Measurements from ENCODE around the gene VSIR. TPM values are rescaled to one million over a fixed set of nuclear protein-coding genes. Genes with fewer than 3 reads are reported as not detected.

Gene VSIR
- total and polyA plus RNA-seq, 9 of the 15 experiments (the other 6 are each of a cell fraction or from before 2014, with no cell fraction given): 0.14 to 20.5 (median 9.3) TPM

DNA sequence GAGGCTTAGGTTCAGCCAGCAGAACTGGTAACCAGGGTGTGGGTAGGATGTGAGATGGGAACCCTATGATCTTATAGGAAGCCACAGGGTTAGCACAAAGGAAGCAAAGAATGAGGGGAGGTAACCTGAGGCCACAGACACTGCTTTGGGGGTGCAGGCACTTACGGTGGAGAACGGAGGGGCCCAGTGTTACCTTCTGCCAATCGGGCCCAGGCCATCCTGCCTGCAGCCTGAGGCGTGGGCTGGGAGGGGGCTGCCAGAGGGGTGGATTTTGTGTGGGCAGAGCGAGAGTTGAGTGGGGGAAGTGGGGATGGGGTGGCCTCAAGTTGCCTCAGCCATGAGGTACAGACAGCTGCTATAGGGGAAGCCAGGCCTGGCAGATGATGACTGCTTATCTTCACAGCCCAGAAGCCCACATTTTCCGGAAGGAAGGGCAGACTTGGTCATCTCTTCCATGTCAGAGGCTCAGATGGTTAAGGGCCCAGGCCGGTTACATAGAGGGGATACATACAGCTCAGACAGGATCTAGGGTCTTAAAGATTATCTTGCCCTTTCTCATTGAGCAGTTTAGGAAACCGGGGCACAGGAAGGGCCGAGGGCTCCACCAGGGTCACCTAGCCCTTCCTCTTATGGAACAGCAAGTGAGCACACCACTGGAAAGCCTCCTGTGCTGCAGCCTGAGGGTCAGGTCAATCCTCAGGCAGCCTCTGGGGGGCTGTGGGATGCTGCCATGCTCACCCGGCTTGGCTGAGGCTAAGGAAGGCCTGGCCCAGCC, 24.4 kb upstream of the VSIR start (continued):
- TF ChIP-seq, protein P1, sequence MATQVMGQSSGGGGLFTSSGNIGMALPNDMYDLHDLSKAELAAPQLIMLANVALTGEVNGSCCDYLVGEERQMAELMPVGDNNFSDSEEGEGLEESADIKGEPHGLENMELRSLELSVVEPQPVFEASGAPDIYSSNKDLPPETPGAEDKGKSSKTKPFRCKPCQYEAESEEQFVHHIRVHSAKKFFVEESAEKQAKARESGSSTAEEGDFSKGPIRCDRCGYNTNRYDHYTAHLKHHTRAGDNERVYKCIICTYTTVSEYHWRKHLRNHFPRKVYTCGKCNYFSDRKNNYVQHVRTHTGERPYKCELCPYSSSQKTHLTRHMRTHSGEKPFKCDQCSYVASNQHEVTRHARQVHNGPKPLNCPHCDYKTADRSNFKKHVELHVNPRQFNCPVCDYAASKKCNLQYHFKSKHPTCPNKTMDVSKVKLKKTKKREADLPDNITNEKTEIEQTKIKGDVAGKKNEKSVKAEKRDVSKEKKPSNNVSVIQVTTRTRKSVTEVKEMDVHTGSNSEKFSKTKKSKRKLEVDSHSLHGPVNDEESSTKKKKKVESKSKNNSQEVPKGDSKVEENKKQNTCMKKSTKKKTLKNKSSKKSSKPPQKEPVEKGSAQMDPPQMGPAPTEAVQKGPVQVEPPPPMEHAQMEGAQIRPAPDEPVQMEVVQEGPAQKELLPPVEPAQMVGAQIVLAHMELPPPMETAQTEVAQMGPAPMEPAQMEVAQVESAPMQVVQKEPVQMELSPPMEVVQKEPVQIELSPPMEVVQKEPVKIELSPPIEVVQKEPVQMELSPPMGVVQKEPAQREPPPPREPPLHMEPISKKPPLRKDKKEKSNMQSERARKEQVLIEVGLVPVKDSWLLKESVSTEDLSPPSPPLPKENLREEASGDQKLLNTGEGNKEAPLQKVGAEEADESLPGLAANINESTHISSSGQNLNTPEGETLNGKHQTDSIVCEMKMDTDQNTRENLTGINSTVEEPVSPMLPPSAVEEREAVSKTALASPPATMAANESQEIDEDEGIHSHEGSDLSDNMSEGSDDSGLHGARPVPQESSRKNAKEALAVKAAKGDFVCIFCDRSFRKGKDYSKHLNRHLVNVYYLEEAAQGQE (IDR thresholded peaks at IDR 0.05; ENCODE audit: borderline replicate concordance): peak; percentile 52; the same call in 1 of the 2 replicates
- TF ChIP-seq, protein P1 (CRISPR knock-in tag; IDR thresholded peaks at IDR 0.05; ENCODE audit: low read depth): peak; percentile 64
- TF ChIP-seq PCBP1 (IDR thresholded peaks at IDR 0.05; ENCODE audit: low read depth, low read length, poor library complexity, severe bottlenecking) (no peak), SMAD4 (CRISPR knock-in tag; conservative IDR thresholded peaks at IDR 0.05) (peak; percentile 96), SRSF3 (IDR thresholded peaks at IDR 0.05; ENCODE audit: insufficient read depth, low read length) (no peak), ETV5 (CRISPR knock-in tag; IDR thresholded peaks at IDR 0.05; ENCODE audit: low read depth) (peak; percentile 96), FOS (IDR thresholded peaks at IDR 0.05; ENCODE audit: extremely low read depth, insufficient read length) (no peak), NR2F6 (CRISPR knock-in tag; IDR thresholded peaks at IDR 0.05) (no peak), CHCHD3 (CRISPR knock-in tag; IDR thresholded peaks at IDR 0.05) (no peak), ZNF143 (CRISPR knock-in tag; IDR thresholded peaks at IDR 0.05) (no peak), NCOA6 (IDR thresholded peaks at IDR 0.05) (no peak), COPS2 (conservative IDR thresholded peaks at IDR 0.05) (no peak), SRF (CRISPR knock-in tag; IDR thresholded peaks at IDR 0.05) (peak in 1 of 2 experiments; percentile 23; a peak in 1 of 4 replicates)
- TF ChIP-seq, protein P2, sequence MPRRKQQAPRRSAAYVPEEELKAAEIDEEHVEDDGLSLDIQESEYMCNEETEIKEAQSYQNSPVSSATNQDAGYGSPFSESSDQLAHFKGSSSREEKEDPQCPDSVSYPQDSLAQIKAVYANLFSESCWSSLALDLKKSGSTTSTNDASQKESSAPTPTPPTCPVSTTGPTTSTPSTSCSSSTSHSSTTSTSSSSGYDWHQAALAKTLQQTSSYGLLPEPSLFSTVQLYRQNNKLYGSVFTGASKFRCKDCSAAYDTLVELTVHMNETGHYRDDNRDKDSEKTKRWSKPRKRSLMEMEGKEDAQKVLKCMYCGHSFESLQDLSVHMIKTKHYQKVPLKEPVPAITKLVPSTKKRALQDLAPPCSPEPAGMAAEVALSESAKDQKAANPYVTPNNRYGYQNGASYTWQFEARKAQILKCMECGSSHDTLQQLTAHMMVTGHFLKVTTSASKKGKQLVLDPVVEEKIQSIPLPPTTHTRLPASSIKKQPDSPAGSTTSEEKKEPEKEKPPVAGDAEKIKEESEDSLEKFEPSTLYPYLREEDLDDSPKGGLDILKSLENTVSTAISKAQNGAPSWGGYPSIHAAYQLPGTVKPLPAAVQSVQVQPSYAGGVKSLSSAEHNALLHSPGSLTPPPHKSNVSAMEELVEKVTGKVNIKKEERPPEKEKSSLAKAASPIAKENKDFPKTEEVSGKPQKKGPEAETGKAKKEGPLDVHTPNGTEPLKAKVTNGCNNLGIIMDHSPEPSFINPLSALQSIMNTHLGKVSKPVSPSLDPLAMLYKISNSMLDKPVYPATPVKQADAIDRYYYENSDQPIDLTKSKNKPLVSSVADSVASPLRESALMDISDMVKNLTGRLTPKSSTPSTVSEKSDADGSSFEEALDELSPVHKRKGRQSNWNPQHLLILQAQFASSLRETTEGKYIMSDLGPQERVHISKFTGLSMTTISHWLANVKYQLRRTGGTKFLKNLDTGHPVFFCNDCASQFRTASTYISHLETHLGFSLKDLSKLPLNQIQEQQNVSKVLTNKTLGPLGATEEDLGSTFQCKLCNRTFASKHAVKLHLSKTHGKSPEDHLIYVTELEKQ (CRISPR knock-in tag; IDR thresholded peaks at IDR 0.05): no peak
- TF ChIP-seq, protein P3, sequence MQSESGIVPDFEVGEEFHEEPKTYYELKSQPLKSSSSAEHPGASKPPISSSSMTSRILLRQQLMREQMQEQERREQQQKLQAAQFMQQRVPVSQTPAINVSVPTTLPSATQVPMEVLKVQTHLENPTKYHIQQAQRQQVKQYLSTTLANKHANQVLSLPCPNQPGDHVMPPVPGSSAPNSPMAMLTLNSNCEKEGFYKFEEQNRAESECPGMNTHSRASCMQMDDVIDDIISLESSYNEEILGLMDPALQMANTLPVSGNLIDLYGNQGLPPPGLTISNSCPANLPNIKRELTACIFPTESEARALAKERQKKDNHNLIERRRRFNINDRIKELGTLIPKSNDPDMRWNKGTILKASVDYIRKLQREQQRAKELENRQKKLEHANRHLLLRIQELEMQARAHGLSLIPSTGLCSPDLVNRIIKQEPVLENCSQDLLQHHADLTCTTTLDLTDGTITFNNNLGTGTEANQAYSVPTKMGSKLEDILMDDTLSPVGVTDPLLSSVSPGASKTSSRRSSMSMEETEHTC (IDR thresholded peaks at IDR 0.05): 0 out of 2 replicates have a peak, but pooled peaks have one; percentile 48
